Stimulated activated CD4-positive, alpha-beta T cell treated with anti-CD3 and anti-CD28 coated beads, Interleukin-15, amount 100 ng/mL, for 24 hours (primary cell): Measurements from ENCODE around the gene LURAP1L.

Source experiments
- DNase-seq: peaks from one replicate; pipeline ENCODE4 v3.0.0-alpha.2; 2020

LURAP1L gene

GRCh38 chr9:12813960-12814876 lies 39.4 kb downstream of the LURAP1L start:
- no peak for DNase-seq

GRCh38 chr9:12814877-12815237 lies 40.0 kb downstream of the LURAP1L start:
- DNase-seq: no peak

GRCh38 chr9:12815888-12816287 lies 41.1 kb downstream of the LURAP1L start:
- DNase-seq: no peak

- no peak for DNase-seq
These were observed 41.9 kb downstream of the LURAP1L start for GRCh38 chr9:12816656-12817101.

- DNase-seq: no peak
These were observed 42.9 kb downstream of the LURAP1L start for GRCh38 chr9:12817702-12818101.

- no peak for DNase-seq
These were observed 43.7 kb downstream of the LURAP1L start for GRCh38 chr9:12818431-12819000.

GRCh38 chr9:12819436-12820185 lies 44.8 kb downstream of the LURAP1L start:
- DNase-seq: peak; percentile 1

- DNase-seq: no peak
These were observed 47.3 kb downstream of the LURAP1L start for GRCh38 chr9:12822111-12822510.

- DNase-seq: no peak
These were observed 52.2 kb downstream of the LURAP1L start for GRCh38 chr9:12826924-12827565.

GRCh38 chr9:12833701-12834100 lies 58.9 kb downstream of the LURAP1L start:
- DNase-seq: no peak

GRCh38 chr9:12838546-12838945 lies 63.7 kb downstream of the LURAP1L start:
- DNase-seq: no peak

- no peak for DNase-seq
These were observed 68.9 kb downstream of the LURAP1L start for GRCh38 chr9:12843735-12844134.

- DNase-seq: no peak
These were observed 71.2 kb downstream of the LURAP1L start for GRCh38 chr9:12846035-12846434.

GRCh38 chr9:12847561-12847960 lies 72.7 kb downstream of the LURAP1L start:
- no peak for DNase-seq

GRCh38 chr9:12849486-12850003 lies 74.7 kb downstream of the LURAP1L start:
- DNase-seq: no peak

GRCh38 chr9:12851341-12852090 lies 76.7 kb downstream of the LURAP1L start:
- no peak for DNase-seq

- DNase-seq: no peak
These were observed 78.2 kb downstream of the LURAP1L start for GRCh38 chr9:12853051-12853450.

GRCh38 chr9:12854221-12854620 lies 79.4 kb downstream of the LURAP1L start:
- DNase-seq: no peak

GRCh38 chr9:12855066-12855465 lies 80.2 kb downstream of the LURAP1L start:
- DNase-seq: no peak

- no peak for DNase-seq
These were observed 81.8 kb downstream of the LURAP1L start for GRCh38 chr9:12856603-12857002.

GRCh38 chr9:12859704-12860251 lies 85.0 kb downstream of the LURAP1L start:
- DNase-seq: no peak

GRCh38 chr9:12860998-12861397 lies 86.2 kb downstream of the LURAP1L start:
- no peak for DNase-seq
